ENCODE measurements around the gene SLC35B2. TPM values are rescaled to one million over a fixed set of nuclear protein-coding genes. Genes with fewer than 3 reads are reported as not detected.

Gene SLC35B2
- total RNA-seq, 2 donors from 2014 or later = 44.5 to 59.9 TPM

- WGBS = 66% methylated on average over 7 of the region's 7 CpGs
- intact Hi-C loops (cut with DNase I) = no loop called here
- Histone ChIP-seq H3K36me3 (no peaks in the 10 kb centered on the region), H3K27me3 (replicated peaks; ENCODE audit: insufficient read depth) (no peaks in the 10 kb centered on the region), H3K4me1 (replicated peaks) (peaks cover 3% of the 10 kb centered on the region), H3K27ac (peak overlapping the region; percentile 34 to 44), H3K4me3 (no peak overlapping the region), H3K9me3 (no peaks in the 10 kb centered on the region)
- TF ChIP-seq, protein P1, sequence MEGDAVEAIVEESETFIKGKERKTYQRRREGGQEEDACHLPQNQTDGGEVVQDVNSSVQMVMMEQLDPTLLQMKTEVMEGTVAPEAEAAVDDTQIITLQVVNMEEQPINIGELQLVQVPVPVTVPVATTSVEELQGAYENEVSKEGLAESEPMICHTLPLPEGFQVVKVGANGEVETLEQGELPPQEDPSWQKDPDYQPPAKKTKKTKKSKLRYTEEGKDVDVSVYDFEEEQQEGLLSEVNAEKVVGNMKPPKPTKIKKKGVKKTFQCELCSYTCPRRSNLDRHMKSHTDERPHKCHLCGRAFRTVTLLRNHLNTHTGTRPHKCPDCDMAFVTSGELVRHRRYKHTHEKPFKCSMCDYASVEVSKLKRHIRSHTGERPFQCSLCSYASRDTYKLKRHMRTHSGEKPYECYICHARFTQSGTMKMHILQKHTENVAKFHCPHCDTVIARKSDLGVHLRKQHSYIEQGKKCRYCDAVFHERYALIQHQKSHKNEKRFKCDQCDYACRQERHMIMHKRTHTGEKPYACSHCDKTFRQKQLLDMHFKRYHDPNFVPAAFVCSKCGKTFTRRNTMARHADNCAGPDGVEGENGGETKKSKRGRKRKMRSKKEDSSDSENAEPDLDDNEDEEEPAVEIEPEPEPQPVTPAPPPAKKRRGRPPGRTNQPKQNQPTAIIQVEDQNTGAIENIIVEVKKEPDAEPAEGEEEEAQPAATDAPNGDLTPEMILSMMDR (IDR thresholded peaks at IDR 0.05) = no peak
- TF ChIP-seq POLR2A (IDR thresholded peaks at IDR 0.05) (no peak), POLR2AphosphoS5 (IDR thresholded peaks at IDR 0.05) (no peak)
- no peak for DNase-seq (ENCODE audit: low spot score)
Observed at GRCh38 chr6:44227148-44227793, 30.1 kb downstream of the SLC35B2 start.

GRCh38 chr6:44226368-44227147 lies 30.8 kb downstream of the SLC35B2 start:
- Histone ChIP-seq H3K27ac (peak overlapping the region; percentile 34 to 44), H3K36me3 (no peaks in the 10 kb centered on the region), H3K4me1 (replicated peaks) (peaks cover 10% of the 10 kb centered on the region), H3K4me3 (no peak overlapping the region), H3K9me3 (no peaks in the 10 kb centered on the region), H3K27me3 (replicated peaks; ENCODE audit: insufficient read depth) (no peaks in the 10 kb centered on the region)
- WGBS = 46% methylated on average over 15 of the region's 15 CpGs
- DNase-seq (ENCODE audit: low spot score) = no peak
- TF ChIP-seq POLR2A (IDR thresholded peaks at IDR 0.05) (no peak), POLR2AphosphoS5 (IDR thresholded peaks at IDR 0.05) (no peak)
- TF ChIP-seq, protein P1 (IDR thresholded peaks at IDR 0.05) = no peak
- intact Hi-C loops (cut with DNase I) = no loop called here

GRCh38 chr6:44225579-44226325 lies 31.6 kb downstream of the SLC35B2 start:
- intact Hi-C loops (cut with DNase I) = no loop called here
- TF ChIP-seq POLR2A (IDR thresholded peaks at IDR 0.05) (no peak), POLR2AphosphoS5 (IDR thresholded peaks at IDR 0.05) (no peak)
- TF ChIP-seq, protein P1 (IDR thresholded peaks at IDR 0.05) = no peak
- no peaks in the 10 kb centered on the region for H3K27me3 ChIP-seq (replicated peaks; ENCODE audit: insufficient read depth)
- peaks cover 12% of the 10 kb centered on the region for H3K4me1 ChIP-seq (replicated peaks)
- WGBS = 86% methylated on average over 8 of the region's 8 CpGs
- H3K36me3 ChIP-seq = no peaks in the 10 kb centered on the region
- peak overlapping the region in 1 of 2 donors; percentile 34 for H3K27ac ChIP-seq
- no peak overlapping the region for H3K4me3 ChIP-seq
- H3K9me3 ChIP-seq = no peaks in the 10 kb centered on the region
- DNase-seq (ENCODE audit: low spot score) = no peak

DNA sequence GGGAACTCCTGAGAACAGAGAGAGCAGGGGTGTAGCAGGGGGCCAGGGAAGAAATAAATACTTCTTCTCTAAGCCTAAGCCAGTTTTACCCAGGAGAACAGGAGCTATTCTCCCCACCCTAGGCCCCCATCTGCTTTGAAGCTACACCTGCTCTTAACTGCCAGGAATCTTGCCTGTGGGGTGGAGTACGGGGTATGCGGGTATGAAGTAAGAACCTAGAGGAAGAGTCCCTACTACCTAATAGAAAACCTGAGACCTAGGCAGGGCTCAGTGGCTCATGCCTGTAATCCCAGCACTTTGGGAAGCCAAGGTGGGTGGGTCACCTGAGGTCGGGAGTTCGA lies 32.4 kb downstream of the SLC35B2 start:
- peaks cover 12% of the 10 kb centered on the region for H3K4me1 ChIP-seq (replicated peaks)
- H3K9me3 ChIP-seq = no peaks in the 10 kb centered on the region
- TF ChIP-seq POLR2A (IDR thresholded peaks at IDR 0.05) (no peak), POLR2AphosphoS5 (IDR thresholded peaks at IDR 0.05) (no peak)
- TF ChIP-seq, protein P1 (IDR thresholded peaks at IDR 0.05) = no peak
- no peak overlapping the region for H3K27ac ChIP-seq
- WGBS = 88% methylated on average over 4 of the region's 4 CpGs
- H3K27me3 ChIP-seq (replicated peaks; ENCODE audit: insufficient read depth) = no peaks in the 10 kb centered on the region
- DNase-seq (ENCODE audit: low spot score) = no peak
- intact Hi-C loops (cut with DNase I) = no loop called here
- H3K4me3 ChIP-seq = no peak overlapping the region
- H3K36me3 ChIP-seq = no peaks in the 10 kb centered on the region
